22Rv1 (cell line): ENCODE data around the gene MSRB3.

Source experiments
- H3K27ac ChIP-seq: fragments of 450-650 bp; 2 replicates; pipeline ENCODE4 v1.5.1; 2017
- CTCF ChIP-seq: fragments of 450-650 bp; IDR thresholded peaks from 2 replicates; pipeline ENCODE4 v1.5.1; 2017; ENCODE audit warnings: mild to moderate bottlenecking
- ZFX ChIP-seq: fragments of 450-650 bp; IDR thresholded peaks from 2 replicates; pipeline ENCODE4 v1.6.1; 2017; ENCODE audit warnings: antibody characterized with exemption, borderline replicate concordance

MSRB3 gene

GRCh38 chr12:65391711-65392110 lies 113.2 kb downstream of the MSRB3 start:
- no peak overlapping the region for H3K27ac ChIP-seq
- TF ChIP-seq ZFX, result no peak
- TF ChIP-seq CTCF, result no peak

- TF ChIP-seq CTCF, result no peak
- TF ChIP-seq ZFX, result no peak
These were observed 114.0 kb downstream of the MSRB3 start for GRCh38 chr12:65392491-65392890.

GRCh38 chr12:65403188-65403587 lies 124.7 kb downstream of the MSRB3 start:
- TF ChIP-seq ZFX, result no peak
- no peak for TF ChIP-seq CTCF
- no peak overlapping the region for H3K27ac ChIP-seq

More at GRCh38 chr12:65392491-65392890, 114.0 kb downstream of the MSRB3 start:
- H3K27ac ChIP-seq, result no peak overlapping the region

- H3K27ac ChIP-seq, result no peak overlapping the region
- TF ChIP-seq CTCF, result no peak
- no peak for TF ChIP-seq ZFX
These were observed 129.1 kb downstream of the MSRB3 start for GRCh38 chr12:65407388-65408149.

GRCh38 chr12:65408441-65408840 lies 130.0 kb downstream of the MSRB3 start:
- H3K27ac ChIP-seq, result no peak overlapping the region
- TF ChIP-seq ZFX, result no peak
- no peak for TF ChIP-seq CTCF

- no peak overlapping the region for H3K27ac ChIP-seq
- TF ChIP-seq CTCF, result no peak
- TF ChIP-seq ZFX, result no peak
These were observed 131.2 kb downstream of the MSRB3 start for GRCh38 chr12:65409726-65410125.

- TF ChIP-seq CTCF (no peak), ZFX (no peak)
- H3K27ac ChIP-seq, result no peak overlapping the region
These were observed 132.7 kb downstream of the MSRB3 start for GRCh38 chr12:65411171-65411570.
